ENCODE measurements around the gene MAP3K9.

The MAP3K9 gene

GRCh38 chr14:70780396-70781075 is 28.8 kb downstream of the MAP3K9 start:
- DNase-seq = no peak

GRCh38 chr14:70779667-70780066 is 29.6 kb downstream of the MAP3K9 start:
- DNase-seq = no peak

- no peak for DNase-seq
These were observed 33.1 kb downstream of the MAP3K9 start for GRCh38 chr14:70776197-70776596.

GRCh38 chr14:70773182-70773862 is 36.0 kb downstream of the MAP3K9 start:
- DNase-seq = no peak

GRCh38 chr14:70771781-70772212 is 37.5 kb downstream of the MAP3K9 start:
- DNase-seq = no peak

GRCh38 chr14:70770490-70770889 is 38.8 kb downstream of the MAP3K9 start:
- DNase-seq = no peak

- no peak for DNase-seq
These were observed 49.9 kb downstream of the MAP3K9 start for GRCh38 chr14:70759398-70759797.

GRCh38 chr14:70755655-70756054 is 53.7 kb downstream of the MAP3K9 start:
- no peak for DNase-seq

GRCh38 chr14:70754991-70755390 is 54.3 kb downstream of the MAP3K9 start:
- DNase-seq = peak; percentile 31

GRCh38 chr14:70753518-70753953 is 55.8 kb downstream of the MAP3K9 start:
- DNase-seq = no peak

- no peak for DNase-seq
These were observed 60.9 kb downstream of the MAP3K9 start for GRCh38 chr14:70748422-70748821.

GRCh38 chr14:70744641-70745040 is 64.7 kb downstream of the MAP3K9 start:
- DNase-seq = no peak

- no peak for DNase-seq
These were observed 67.0 kb downstream of the MAP3K9 start for GRCh38 chr14:70742316-70742715.

GRCh38 chr14:70741482-70741881 is 67.8 kb downstream of the MAP3K9 start:
- DNase-seq = no peak

GRCh38 chr14:70735043-70735442 is 74.3 kb downstream of the MAP3K9 start:
- DNase-seq = no peak

GRCh38 chr14:70731447-70732239 is 77.7 kb downstream of the MAP3K9 start:
- no peak for DNase-seq

- no peak for DNase-seq
These were observed 78.9 kb downstream of the MAP3K9 start for GRCh38 chr14:70730393-70730792.

- DNase-seq = no peak
These were observed 82.5 kb downstream of the MAP3K9 start for GRCh38 chr14:70726651-70727375.

- no peak for DNase-seq
These were observed 84.4 kb downstream of the MAP3K9 start for GRCh38 chr14:70724944-70725343.

GRCh38 chr14:70724110-70724509 is 85.2 kb downstream of the MAP3K9 start:
- DNase-seq = no peak

- DNase-seq = no peak
These were observed 86.0 kb downstream of the MAP3K9 start for GRCh38 chr14:70723276-70723675.

GRCh38 chr14:70722418-70722817 is 86.9 kb downstream of the MAP3K9 start:
- no peak for DNase-seq

- DNase-seq = no peak
These were observed 87.8 kb downstream of the MAP3K9 start for GRCh38 chr14:70721542-70721941.
